Neuronal stem cell (in vitro differentiated cells): Measurements from ENCODE around the gene QSER1.

Experiments used
- DNase-seq: peaks from one replicate; pipeline ENCODE4 v3.0.0-alpha.2; 2013; ENCODE audit warnings: low spot score
- H2AFZ ChIP-seq: one replicate; pipeline ENCODE4 v1.6.1; 2013; ENCODE audit warnings: mild to moderate bottlenecking, low read length, inconsistent platforms
- H2AK5ac ChIP-seq: 2 replicates; pipeline ENCODE4 v1.6.1; 2013; ENCODE audit warnings: low read depth, mild to moderate bottlenecking, inconsistent platforms, low read length, moderate library complexity, mixed read lengths
- H2BK120ac ChIP-seq: 2 replicates; pipeline ENCODE4 v1.6.1; 2013; ENCODE audit warnings: low read depth, mild to moderate bottlenecking, inconsistent platforms, low read length, moderate library complexity, mixed read lengths
- H2BK12ac ChIP-seq: one replicate; pipeline ENCODE4 v1.6.1; 2013; ENCODE audit warnings: low read length, inconsistent platforms
- H2BK15ac ChIP-seq: 2 replicates; pipeline ENCODE4 v1.6.1; 2013; ENCODE audit warnings: mild to moderate bottlenecking, low read length, inconsistent platforms, mixed read lengths
- H2BK5ac ChIP-seq: one replicate; pipeline ENCODE4 v1.6.1; 2013; ENCODE audit warnings: inconsistent platforms, mild to moderate bottlenecking, low read length, moderate library complexity
- H3K14ac ChIP-seq: one replicate; pipeline ENCODE4 v1.6.1; 2013; ENCODE audit warnings: low read length, inconsistent platforms
- H3K18ac ChIP-seq: 2 replicates; pipeline ENCODE4 v1.6.1; 2013; ENCODE audit warnings: low read length, inconsistent platforms
- H3K23ac ChIP-seq: 2 replicates; pipeline ENCODE4 v1.6.1; 2013; ENCODE audit warnings: low read depth, mild to moderate bottlenecking, mixed read lengths, low read length, inconsistent platforms; ENCODE audit not compliant: poor library complexity
- H3K27ac ChIP-seq: replicated peaks from 3 replicates; pipeline ENCODE4 v1.5.1; 2013; ENCODE audit warnings: low read length, inconsistent platforms
- H3K27me3 ChIP-seq, 3 experiments: 2 replicates each; pipeline ENCODE4 v1.6.1; 2013; ENCODE audit warnings: low read length in 3 of 3, mild to moderate bottlenecking in 2 of 3, inconsistent platforms in 1 of 3, low read depth in 1 of 3, mixed read lengths in 1 of 3, moderate library complexity in 1 of 3; ENCODE audit not compliant: control insufficient read depth in 3 of 3, insufficient read depth in 3 of 3
- H3K36me3 ChIP-seq, 2 donors: replicated peaks in 1 of 2; 2 replicates each; pipeline ENCODE4 v1.6.1; 2013; ENCODE audit warnings: low read length in 2 of 2; ENCODE audit not compliant: control insufficient read depth in 2 of 2, insufficient read depth in 2 of 2
- H3K4ac ChIP-seq: 2 replicates; pipeline ENCODE4 v1.6.1; 2013; ENCODE audit warnings: inconsistent platforms, mild to moderate bottlenecking, low read length, moderate library complexity
- H3K4me1 ChIP-seq, 2 donors: 1 replicate in 1 of 2; 2 replicates in 1 of 2; pipeline ENCODE4 v1.6.1; 2013; ENCODE audit warnings: low read length in 2 of 2, low read depth in 1 of 2; ENCODE audit not compliant: control insufficient read depth in 2 of 2, insufficient read depth in 1 of 2
- H3K4me2 ChIP-seq: one replicate; pipeline ENCODE4 v1.6.1; 2013; ENCODE audit warnings: mild to moderate bottlenecking, low read length, inconsistent platforms; ENCODE audit not compliant: insufficient read depth, poor library complexity, severe bottlenecking
- H3K4me3 ChIP-seq, 2 donors: 2 replicates each; pipeline ENCODE4 v1.5.1; 2013; ENCODE audit warnings: low read length in 2 of 2, mild to moderate bottlenecking in 2 of 2, inconsistent platforms in 1 of 2, moderate library complexity in 1 of 2
- H3K79me1 ChIP-seq: one replicate; pipeline ENCODE4 v1.6.1; 2013; ENCODE audit warnings: low read depth, mild to moderate bottlenecking, inconsistent platforms, low read length, moderate library complexity
- H3K9ac ChIP-seq: one replicate; pipeline ENCODE4 v1.6.1; 2013; ENCODE audit warnings: mild to moderate bottlenecking, low read depth, low read length, inconsistent platforms; ENCODE audit not compliant: poor library complexity
- H3K9me3 ChIP-seq, 2 donors: replicated peaks in 1 of 2; 2 replicates each; pipeline versions ENCODE3 to v1.6.1; 2013; ENCODE audit warnings: low read length in 2 of 2, mild to moderate bottlenecking in 2 of 2, inconsistent platforms in 1 of 2, low read depth in 1 of 2, mixed read lengths in 1 of 2, moderate library complexity in 1 of 2; ENCODE audit not compliant: control insufficient read depth in 2 of 2, insufficient read depth in 1 of 2
- H4K8ac ChIP-seq: one replicate; pipeline ENCODE4 v1.6.1; 2013; ENCODE audit warnings: low read depth, mild to moderate bottlenecking, inconsistent platforms, low read length, moderate library complexity
- H4K91ac ChIP-seq: one replicate; pipeline ENCODE4 v1.6.1; 2013; ENCODE audit warnings: low read length, low read depth, mild to moderate bottlenecking, inconsistent platforms; ENCODE audit not compliant: poor library complexity
- WGBS, 2 donors: extraction: QIAGEN DNeasy Blood & Tissue Kit; methylation state at CpG; one replicate each; pipeline ENCODE4 v1.1.7; 2013; ENCODE audit warnings: missing lambda C conversion rate in 2 of 2, mixed read lengths in 1 of 2; ENCODE audit not compliant: insufficient read length in 2 of 2, insufficient replicate concordance in 1 of 2; ENCODE audit errors: extremely low coverage in 2 of 2; 5-methylcytosine and 5-hydroxymethylcytosine counted together

QSER1 gene

GRCh38 chr11:33013755-33014154 is 121.1 kb downstream of the QSER1 start:
- no peak overlapping the region for H3K18ac ChIP-seq
- no peak overlapping the region for H3K27ac ChIP-seq
- no peak overlapping the region for H2AK5ac ChIP-seq
- H3K27me3 ChIP-seq, result peaks cover 0 to 9% (median 7%) of the 10 kb centered on the region in 3 experiments
- no CpG with 5 or more reads among the region's 1 CpG for WGBS, 2 donors
- no peak overlapping the region for H4K91ac ChIP-seq
- H3K36me3 ChIP-seq, result no peaks in the 10 kb centered on the region
- no peak for DNase-seq
- no peak overlapping the region for H2BK15ac ChIP-seq
- H3K4me2 ChIP-seq, result no peak overlapping the region
- H2BK12ac ChIP-seq, result no peak overlapping the region
- no peak overlapping the region for H3K23ac ChIP-seq
- no peak overlapping the region for H3K4ac ChIP-seq
- no peak overlapping the region for H2AFZ ChIP-seq
- no peaks in the 10 kb centered on the region for H3K79me1 ChIP-seq
- H3K9ac ChIP-seq, result no peak overlapping the region
- no peak overlapping the region for H4K8ac ChIP-seq
- H3K4me3 ChIP-seq, result no peak overlapping the region
- no peak overlapping the region for H2BK120ac ChIP-seq
- no peak overlapping the region for H2BK5ac ChIP-seq
- no peak overlapping the region for H3K14ac ChIP-seq
- H3K9me3 ChIP-seq, result no peaks in the 10 kb centered on the region
- H3K4me1 ChIP-seq, result peaks cover 2 to 3% of the 10 kb centered on the region in 2 donors

- no peak within 1 kb of the TSS for H3K14ac ChIP-seq
- peaks cover 2 to 3% of the 10 kb centered on the region in 2 donors for H3K4me1 ChIP-seq
- no CpG with 5 or more reads among the region's 89 CpGs for WGBS, 2 donors
- peak within 1 kb of the TSS; percentile 97 for H2AFZ ChIP-seq
- H3K36me3 ChIP-seq, result no peaks in the 10 kb centered on the region
- no peak within 1 kb of the TSS for H3K27ac ChIP-seq
- H2BK12ac ChIP-seq, result no peak within 1 kb of the TSS
- H3K4me3 ChIP-seq, result peak within 1 kb of the TSS; percentile 54 to 77
- H3K23ac ChIP-seq, result no peak within 1 kb of the TSS
- peak within 1 kb of the TSS; percentile 24 for H3K18ac ChIP-seq
- H3K9ac ChIP-seq, result peak within 1 kb of the TSS; percentile 39
- H4K91ac ChIP-seq, result no peak within 1 kb of the TSS
- peak; percentile 76 for DNase-seq
- no peak within 1 kb of the TSS for H2BK15ac ChIP-seq
- H2AK5ac ChIP-seq, result no peak within 1 kb of the TSS
- peak within 1 kb of the TSS; percentile 90 for H3K4me2 ChIP-seq
- no peak within 1 kb of the TSS for H4K8ac ChIP-seq
- H3K79me1 ChIP-seq, result no peaks in the 10 kb centered on the region
- no peak within 1 kb of the TSS for H2BK120ac ChIP-seq
- H3K9me3 ChIP-seq, result no peaks in the 10 kb centered on the region
- H3K27me3 ChIP-seq, result peaks cover 0 to 11% (median 7%) of the 10 kb centered on the region in 3 experiments
- H3K4ac ChIP-seq, result no peak within 1 kb of the TSS
- H2BK5ac ChIP-seq, result peak within 1 kb of the TSS; percentile 3
Measured at GRCh38 chr11:33015621-33016551, 123.3 kb downstream of the QSER1 start, which contains the start of gene DEPDC7. DEPDC7 (plus strand) TSS chr11:33015878; CDS start chr11:33015956, 78 bp downstream.

- Histone ChIP-seq H3K4me2 (peak overlapping the region; percentile 90), H3K4me3 (peak overlapping the region in 1 of 2 donors; percentile 54), H3K4me1 (peaks cover 2 to 3% of the 10 kb centered on the region in 2 donors), H2BK15ac (no peak overlapping the region), H2AK5ac (no peak overlapping the region), H2BK5ac (no peak overlapping the region), H3K36me3 (no peaks in the 10 kb centered on the region), H2BK120ac (no peak overlapping the region), H3K18ac (no peak overlapping the region), H3K14ac (no peak overlapping the region), H2AFZ (peak overlapping the region; percentile 97), H3K9ac (no peak overlapping the region), H3K23ac (no peak overlapping the region), H4K8ac (no peak overlapping the region), H3K79me1 (no peaks in the 10 kb centered on the region), H2BK12ac (no peak overlapping the region), H4K91ac (no peak overlapping the region), H3K27me3 (peaks cover 0 to 11% (median 7%) of the 10 kb centered on the region in 3 experiments), H3K9me3 (no peaks in the 10 kb centered on the region), H3K4ac (no peak overlapping the region), H3K27ac (no peak overlapping the region)
- DNase-seq, result no peak
- no CpG with 5 or more reads among the region's 4 CpGs for WGBS, 2 donors
Measured at GRCh38 chr11:33016654-33017053, 124.0 kb downstream of the QSER1 start.

GRCh38 chr11:33017478-33017877 is 124.9 kb downstream of the QSER1 start:
- Histone ChIP-seq H3K27me3 (peaks cover 0 to 11% (median 7%) of the 10 kb centered on the region in 3 experiments), H3K36me3 (no peaks in the 10 kb centered on the region), H3K9ac (no peak overlapping the region), H2AK5ac (no peak overlapping the region), H4K8ac (no peak overlapping the region), H3K4me3 (no peak overlapping the region), H3K23ac (no peak overlapping the region), H3K18ac (no peak overlapping the region), H2BK5ac (no peak overlapping the region), H3K4ac (no peak overlapping the region), H2BK120ac (no peak overlapping the region), H3K79me1 (no peaks in the 10 kb centered on the region), H3K4me2 (no peak overlapping the region), H2BK15ac (no peak overlapping the region), H2AFZ (no peak overlapping the region), H3K27ac (no peak overlapping the region), H3K4me1 (peaks cover 2 to 3% of the 10 kb centered on the region in 2 donors), H4K91ac (no peak overlapping the region), H3K9me3 (no peaks in the 10 kb centered on the region), H2BK12ac (no peak overlapping the region), H3K14ac (no peak overlapping the region)
- no CpG with 5 or more reads among the region's 9 CpGs for WGBS, 2 donors
- DNase-seq, result no peak
